ENCODE data around the gene MRPS16.

The MRPS16 gene

DNA sequence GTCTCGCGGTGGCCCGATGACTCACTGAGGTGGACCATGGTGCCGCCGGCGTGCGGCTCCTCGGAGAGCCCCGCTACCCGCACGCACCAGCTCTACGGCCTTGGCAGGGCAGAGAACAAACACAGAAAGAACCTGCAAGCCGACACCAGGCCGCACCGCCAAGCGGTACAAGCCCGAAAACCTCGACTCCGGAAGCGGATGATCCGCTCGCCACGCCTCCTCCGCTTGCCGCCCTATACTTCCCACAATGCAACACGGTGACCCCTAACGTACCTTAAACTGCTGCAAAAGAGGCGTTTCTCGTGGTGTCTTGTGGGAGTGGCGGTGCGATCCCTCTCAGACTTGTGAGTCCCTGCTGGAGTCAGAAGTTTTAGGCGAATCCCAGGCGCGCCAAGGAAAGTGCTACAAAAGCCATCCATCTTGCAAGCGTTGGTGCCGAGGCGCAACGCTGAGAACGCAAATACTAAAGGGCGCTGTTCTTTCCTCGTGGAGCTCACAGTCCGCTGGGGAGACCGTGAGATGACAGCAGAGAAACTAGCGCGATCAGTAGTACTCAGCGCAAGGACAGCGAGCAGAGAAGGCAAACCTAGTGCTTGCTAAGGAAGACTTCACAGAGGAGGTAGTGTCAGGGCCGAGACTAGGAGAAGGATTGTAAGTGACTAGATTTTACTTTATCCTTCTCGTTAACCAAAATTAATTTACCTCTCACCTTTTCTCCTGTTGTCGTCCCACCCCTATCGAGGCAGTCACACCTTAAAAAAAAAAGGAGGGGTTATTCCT is at the start of gene MRPS16:
Gene MRPS16, minus strand, starts transcription at position 200 of the 780 bp plus-strand sequence. Its CDS starts 162 bp downstream, at position 38.
- Histone ChIP-seq H3K27ac (ENCODE audit: low read length) (peak within 1 kb of the TSS; percentile 92), H3K4me3 (ENCODE audit: low read length) (peak within 1 kb of the TSS; percentile 91), H3K9me3 (ENCODE audit: insufficient read depth, low read depth, low read length) (no peaks in the 10 kb centered on the region), H3K9ac (ENCODE audit: low read depth, low read length) (peak within 1 kb of the TSS; percentile 94), H3K36me3 (ENCODE audit: insufficient read depth, low read depth, low read length) (peaks cover 32% of the 10 kb centered on the region), H3K4me1 (ENCODE audit: insufficient read depth, low read length) (peaks cover 4% of the 10 kb centered on the region; the same call in 1 of the 2 replicates), H3K27me3 (ENCODE audit: insufficient read depth, low read length) (no peaks in the 10 kb centered on the region)

DNA sequence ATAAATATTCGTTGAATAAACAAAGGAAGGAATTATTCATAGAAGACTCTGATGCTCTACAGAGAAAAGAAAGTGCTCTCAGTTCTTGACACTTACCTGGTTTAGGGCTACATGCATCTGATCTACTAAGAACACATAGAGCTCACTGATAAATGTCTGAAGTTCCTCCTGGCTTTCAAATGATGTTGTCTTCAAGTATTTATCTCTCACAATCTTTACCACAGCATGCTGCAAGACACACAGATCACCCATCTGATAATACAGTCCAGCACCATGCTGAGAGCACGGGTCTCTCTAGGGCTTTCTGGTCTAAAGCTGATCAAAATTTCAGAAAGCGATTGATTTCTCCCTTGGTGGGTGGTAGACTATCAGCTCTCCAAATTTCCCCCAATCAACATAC is 44.5 kb upstream of the MRPS16 start:
- H3K27ac ChIP-seq (ENCODE audit: low read length): no peak overlapping the region
- H3K4me1 ChIP-seq (ENCODE audit: insufficient read depth, low read length): no peaks in the 10 kb centered on the region
- H3K27me3 ChIP-seq (ENCODE audit: insufficient read depth, low read length): 0 out of 2 replicates have a peak, but pooled peaks cover 7% of the 10 kb centered on the region
- no peak overlapping the region for H3K4me3 ChIP-seq (ENCODE audit: low read length)
- H3K9me3 ChIP-seq (ENCODE audit: insufficient read depth, low read depth, low read length): no peaks in the 10 kb centered on the region
- no peaks in the 10 kb centered on the region for H3K36me3 ChIP-seq (ENCODE audit: insufficient read depth, low read depth, low read length)
- H3K9ac ChIP-seq (ENCODE audit: low read depth, low read length): no peak overlapping the region

- no peak overlapping the region for H3K4me3 ChIP-seq (ENCODE audit: low read length)
- H3K9me3 ChIP-seq (ENCODE audit: insufficient read depth, low read depth, low read length): peaks cover 10% of the 10 kb centered on the region; the same call in 1 of the 2 replicates
- no peak overlapping the region for H3K27ac ChIP-seq (ENCODE audit: low read length)
- no peaks in the 10 kb centered on the region for H3K36me3 ChIP-seq (ENCODE audit: insufficient read depth, low read depth, low read length)
- H3K27me3 ChIP-seq (ENCODE audit: insufficient read depth, low read length): 0 out of 2 replicates have a peak, but pooled peaks cover 7% of the 10 kb centered on the region
- H3K4me1 ChIP-seq (ENCODE audit: insufficient read depth, low read length): no peaks in the 10 kb centered on the region
- no peak overlapping the region for H3K9ac ChIP-seq (ENCODE audit: low read depth, low read length)
Observed at GRCh38 chr10:73293461-73293860, 41.0 kb upstream of the MRPS16 start.

DNA sequence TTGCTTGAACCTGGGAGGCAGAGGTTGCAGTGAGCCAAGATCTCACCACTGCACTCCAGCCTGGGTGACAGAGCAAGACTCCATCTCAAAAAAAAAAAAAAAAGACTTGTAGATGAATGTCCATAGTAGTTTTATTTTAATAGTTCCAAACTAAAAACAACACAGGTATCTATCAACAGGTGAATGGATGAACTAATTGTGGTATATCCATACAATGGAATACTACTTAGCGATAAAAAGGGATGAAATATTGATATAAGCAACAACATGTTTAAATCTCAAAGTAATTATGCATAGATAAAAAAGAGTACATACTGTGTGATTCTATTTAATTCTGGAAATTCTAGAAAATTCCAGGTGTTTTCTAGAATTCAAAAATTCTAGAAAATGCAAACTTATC is 37.5 kb upstream of the MRPS16 start:
- Histone ChIP-seq H3K9ac (ENCODE audit: low read depth, low read length) (no peak overlapping the region), H3K4me3 (ENCODE audit: low read length) (no peak overlapping the region), H3K27ac (ENCODE audit: low read length) (no peak overlapping the region), H3K9me3 (ENCODE audit: insufficient read depth, low read depth, low read length) (peaks cover 10% of the 10 kb centered on the region; the same call in 1 of the 2 replicates), H3K36me3 (ENCODE audit: insufficient read depth, low read depth, low read length) (no peaks in the 10 kb centered on the region), H3K27me3 (ENCODE audit: insufficient read depth, low read length) (0 out of 2 replicates have a peak, but pooled peaks cover 7% of the 10 kb centered on the region), H3K4me1 (ENCODE audit: insufficient read depth, low read length) (no peaks in the 10 kb centered on the region)

DNA sequence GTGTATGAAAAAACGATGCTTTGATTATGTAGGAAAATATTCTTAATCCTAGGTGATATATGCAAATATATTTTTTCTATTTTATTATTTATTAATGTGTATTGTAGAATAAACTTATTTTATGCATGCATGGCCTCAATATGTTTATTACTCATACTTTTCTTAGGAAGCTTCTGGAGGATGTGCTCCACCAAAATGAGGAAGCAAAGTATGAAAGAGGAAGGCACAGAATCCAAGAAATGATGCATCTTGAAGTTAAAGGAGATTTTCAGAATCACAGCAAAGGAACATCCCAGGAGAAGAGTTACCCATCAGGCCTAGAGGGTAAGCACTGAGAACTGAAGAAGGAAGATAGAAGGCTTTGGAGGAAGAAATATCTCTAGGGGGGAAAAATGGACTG is 35.0 kb upstream of the MRPS16 start:
- Histone ChIP-seq H3K4me1 (ENCODE audit: insufficient read depth, low read length) (no peaks in the 10 kb centered on the region), H3K27ac (ENCODE audit: low read length) (no peak overlapping the region), H3K36me3 (ENCODE audit: insufficient read depth, low read depth, low read length) (no peaks in the 10 kb centered on the region), H3K9ac (ENCODE audit: low read depth, low read length) (no peak overlapping the region), H3K9me3 (ENCODE audit: insufficient read depth, low read depth, low read length) (peaks cover 10% of the 10 kb centered on the region; the same call in 1 of the 2 replicates), H3K27me3 (ENCODE audit: insufficient read depth, low read length) (no peaks in the 10 kb centered on the region), H3K4me3 (ENCODE audit: low read length) (no peak overlapping the region)

DNA sequence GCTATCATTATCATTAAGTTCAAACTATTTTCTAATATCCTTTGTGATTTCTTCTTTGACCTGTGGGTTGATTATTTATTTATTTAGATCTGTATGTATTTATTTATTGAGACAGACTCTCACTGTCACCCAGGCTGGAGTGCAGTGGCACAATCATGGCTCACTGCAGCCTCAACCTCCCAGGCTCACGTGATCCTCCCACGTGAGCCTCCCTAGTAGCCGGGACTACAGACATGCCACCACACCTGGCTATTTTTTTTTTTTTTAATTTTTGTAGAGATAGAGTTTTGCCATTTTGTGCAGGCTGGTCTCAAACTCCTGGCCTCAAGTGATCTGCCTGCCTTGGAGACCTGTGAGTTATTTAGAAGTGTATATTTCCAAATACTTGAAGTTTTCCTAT is 28.7 kb upstream of the MRPS16 start:
- no peaks in the 10 kb centered on the region for H3K4me1 ChIP-seq (ENCODE audit: insufficient read depth, low read length)
- H3K9me3 ChIP-seq (ENCODE audit: insufficient read depth, low read depth, low read length): no peaks in the 10 kb centered on the region
- H3K36me3 ChIP-seq (ENCODE audit: insufficient read depth, low read depth, low read length): no peaks in the 10 kb centered on the region
- no peak overlapping the region for H3K4me3 ChIP-seq (ENCODE audit: low read length)
- H3K27ac ChIP-seq (ENCODE audit: low read length): no peak overlapping the region
- no peaks in the 10 kb centered on the region for H3K27me3 ChIP-seq (ENCODE audit: insufficient read depth, low read length)
- H3K9ac ChIP-seq (ENCODE audit: low read depth, low read length): no peak overlapping the region

DNA sequence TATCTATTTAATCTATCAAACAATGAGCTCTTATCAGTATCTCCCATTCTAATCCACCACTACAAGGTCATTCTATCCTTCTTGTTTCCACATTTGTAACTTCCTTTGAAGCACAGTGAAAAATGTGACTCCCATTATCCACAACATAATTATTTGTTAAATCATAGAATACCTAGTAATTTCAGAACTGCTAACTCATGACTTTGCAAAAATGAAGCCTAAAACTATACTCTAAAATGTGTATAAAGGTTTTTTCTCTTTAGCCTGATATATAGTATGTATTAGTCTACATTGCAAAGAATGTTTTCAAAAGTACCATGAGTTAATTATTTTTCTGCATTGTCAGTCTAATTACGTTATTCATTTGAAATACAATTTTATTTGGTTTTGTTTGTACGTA is 12.0 kb upstream of the MRPS16 start:
- Histone ChIP-seq H3K4me3 (ENCODE audit: low read length) (no peak overlapping the region), H3K36me3 (ENCODE audit: insufficient read depth, low read depth, low read length) (no peaks in the 10 kb centered on the region), H3K27me3 (ENCODE audit: insufficient read depth, low read length) (no peaks in the 10 kb centered on the region), H3K9me3 (ENCODE audit: insufficient read depth, low read depth, low read length) (peaks cover 9% of the 10 kb centered on the region; the same call in 1 of the 2 replicates), H3K4me1 (ENCODE audit: insufficient read depth, low read length) (no peaks in the 10 kb centered on the region), H3K9ac (ENCODE audit: low read depth, low read length) (no peak overlapping the region), H3K27ac (ENCODE audit: low read length) (no peak overlapping the region)

DNA sequence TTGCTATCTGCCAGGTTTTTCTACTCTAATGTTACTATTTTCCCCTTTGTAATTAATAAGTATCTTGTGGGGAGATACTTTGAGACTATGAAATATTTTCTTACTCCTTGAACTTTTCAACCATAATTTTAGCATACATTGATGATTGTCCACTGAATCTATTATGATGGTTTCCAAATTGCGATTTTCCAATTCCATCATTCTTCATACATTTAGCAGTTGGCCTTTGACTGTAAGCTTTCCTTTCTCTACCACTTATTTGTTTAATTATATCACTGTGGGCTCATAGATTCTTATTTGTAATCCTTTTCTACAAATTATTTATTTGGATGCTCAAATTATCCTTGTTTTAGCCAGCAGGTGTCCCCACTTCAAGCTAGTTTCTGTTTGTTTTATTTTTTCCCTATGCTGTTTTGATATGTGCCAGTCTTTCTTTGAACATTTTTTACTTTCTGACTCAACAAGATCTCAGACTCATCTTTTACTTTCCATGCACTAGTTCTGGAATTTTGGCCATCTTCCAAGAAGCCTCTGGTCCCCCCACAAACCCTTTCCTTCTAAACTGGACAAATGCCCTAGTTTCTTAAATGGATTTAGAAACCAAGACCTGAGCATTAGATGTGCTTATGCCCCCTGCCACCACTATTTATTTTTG is 11.4 kb upstream of the MRPS16 start:
- Histone ChIP-seq H3K36me3 (ENCODE audit: insufficient read depth, low read depth, low read length) (no peaks in the 10 kb centered on the region), H3K27me3 (ENCODE audit: insufficient read depth, low read length) (no peaks in the 10 kb centered on the region), H3K4me3 (ENCODE audit: low read length) (no peak overlapping the region), H3K27ac (ENCODE audit: low read length) (no peak overlapping the region), H3K9ac (ENCODE audit: low read depth, low read length) (no peak overlapping the region), H3K4me1 (ENCODE audit: insufficient read depth, low read length) (no peaks in the 10 kb centered on the region), H3K9me3 (ENCODE audit: insufficient read depth, low read depth, low read length) (peaks cover 13% of the 10 kb centered on the region; the same call in 1 of the 2 replicates)

DNA sequence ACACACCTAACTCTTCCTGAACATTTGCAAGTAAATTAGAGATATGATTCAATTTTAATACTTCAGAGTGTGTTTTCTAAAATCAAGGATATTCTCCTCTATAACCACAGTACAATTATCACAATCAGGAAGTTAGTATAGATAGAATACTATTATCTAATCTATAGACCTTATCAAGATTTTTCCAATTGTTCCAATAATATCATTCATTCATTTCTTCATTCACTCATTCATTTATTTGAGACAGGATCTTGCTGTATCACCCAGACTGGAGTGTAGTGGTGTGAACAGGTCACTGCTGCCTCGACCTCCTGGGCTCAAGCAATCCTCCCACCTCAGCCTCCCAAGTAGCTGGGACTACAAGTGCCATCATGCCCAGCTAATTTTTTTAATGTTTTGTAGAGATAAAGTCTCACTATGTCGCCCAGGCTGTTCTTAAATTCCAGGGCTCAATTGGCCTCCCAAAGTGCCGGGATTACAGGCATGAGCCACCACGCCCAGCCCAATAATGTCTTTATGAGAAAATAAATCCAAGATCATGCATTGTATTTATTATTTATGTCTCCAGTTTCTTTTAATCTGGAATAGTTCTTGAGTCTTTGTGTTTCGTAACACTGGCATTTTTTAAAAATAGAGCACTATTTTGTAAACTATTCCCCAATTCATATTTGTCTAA is 10.6 kb upstream of the MRPS16 start:
- no peak overlapping the region for H3K4me3 ChIP-seq (ENCODE audit: low read length)
- H3K27ac ChIP-seq (ENCODE audit: low read length): no peak overlapping the region
- H3K36me3 ChIP-seq (ENCODE audit: insufficient read depth, low read depth, low read length): no peaks in the 10 kb centered on the region
- no peaks in the 10 kb centered on the region for H3K27me3 ChIP-seq (ENCODE audit: insufficient read depth, low read length)
- H3K4me1 ChIP-seq (ENCODE audit: insufficient read depth, low read length): no peaks in the 10 kb centered on the region
- no peak overlapping the region for H3K9ac ChIP-seq (ENCODE audit: low read depth, low read length)
- H3K9me3 ChIP-seq (ENCODE audit: insufficient read depth, low read depth, low read length): peaks cover 13% of the 10 kb centered on the region; the same call in 1 of the 2 replicates

GRCh38 chr10:73262105-73262730 is 9.8 kb upstream of the MRPS16 start:
- Histone ChIP-seq H3K9me3 (ENCODE audit: insufficient read depth, low read depth, low read length) (peaks cover 13% of the 10 kb centered on the region; the same call in 1 of the 2 replicates), H3K4me1 (ENCODE audit: insufficient read depth, low read length) (no peaks in the 10 kb centered on the region), H3K36me3 (ENCODE audit: insufficient read depth, low read depth, low read length) (no peaks in the 10 kb centered on the region), H3K27me3 (ENCODE audit: insufficient read depth, low read length) (no peaks in the 10 kb centered on the region), H3K9ac (ENCODE audit: low read depth, low read length) (no peak overlapping the region), H3K27ac (ENCODE audit: low read length) (no peak overlapping the region), H3K4me3 (ENCODE audit: low read length) (no peak overlapping the region)

DNA sequence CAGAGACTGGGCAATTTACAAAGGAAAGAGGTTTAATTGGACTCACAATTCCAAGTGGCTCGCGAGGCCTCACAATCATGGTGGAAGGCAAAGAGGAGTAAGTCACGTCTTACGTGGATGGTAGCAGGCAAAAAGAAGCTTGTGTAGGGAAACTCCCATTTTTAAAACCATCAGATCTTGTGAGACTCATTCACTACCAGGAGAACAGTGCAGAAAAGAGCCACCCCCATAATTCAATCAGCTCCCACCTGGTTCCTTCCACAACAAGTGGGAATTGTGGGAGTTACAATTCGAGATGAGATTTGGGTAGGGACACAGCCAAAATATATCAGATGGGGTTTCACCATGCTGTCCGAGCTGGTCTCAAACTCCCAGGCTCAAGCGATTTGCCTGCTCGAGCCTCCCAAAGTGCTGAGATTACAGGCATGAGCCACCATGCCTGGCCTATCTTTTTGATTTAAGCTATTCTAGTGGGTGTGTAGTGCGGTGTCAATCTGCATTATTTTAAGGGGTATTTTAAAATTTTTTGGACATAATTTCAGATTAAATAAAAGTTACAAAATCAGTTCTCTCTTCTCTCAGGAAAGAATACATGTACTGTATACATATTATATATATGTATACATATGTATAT is 9.0 kb upstream of the MRPS16 start:
- H3K27me3 ChIP-seq (ENCODE audit: insufficient read depth, low read length): no peaks in the 10 kb centered on the region
- H3K4me3 ChIP-seq (ENCODE audit: low read length): no peak overlapping the region
- peaks cover 13% of the 10 kb centered on the region; the same call in 1 of the 2 replicates for H3K9me3 ChIP-seq (ENCODE audit: insufficient read depth, low read depth, low read length)
- no peak overlapping the region for H3K27ac ChIP-seq (ENCODE audit: low read length)
- H3K36me3 ChIP-seq (ENCODE audit: insufficient read depth, low read depth, low read length): no peaks in the 10 kb centered on the region
- no peaks in the 10 kb centered on the region for H3K4me1 ChIP-seq (ENCODE audit: insufficient read depth, low read length)
- no peak overlapping the region for H3K9ac ChIP-seq (ENCODE audit: low read depth, low read length)

Measured in iPS-20b (cell line).